Effector memory CD8-positive, alpha-beta T cell (primary cell): Measurements from ENCODE around the gene PSAT1.

Experiments used
- ATAC-seq: fragments of 150-1000 bp; cut with Tn5 transposase; replicated peaks from 2 replicates; pipeline ENCODE4 v1.10.0; 2021; ENCODE audit warnings: mild to moderate bottlenecking, moderate library complexity
- DNase-seq, 3 experiments: peaks; one replicate each; pipeline ENCODE4 v3.0.0; 2021
- H3K27ac Mint-ChIP-seq, 2 donors: one replicate each; pipeline ENCODE4 v1.8.0; 2022; ENCODE audit warnings: mild to moderate bottlenecking in 2 of 2, mixed read lengths in 2 of 2, moderate library complexity in 2 of 2
- H3K27me3 Mint-ChIP-seq, 2 donors: one replicate each; pipeline ENCODE4 v1.8.0; 2022; ENCODE audit warnings: mixed read lengths in 2 of 2
- H3K36me3 Mint-ChIP-seq: one replicate; pipeline ENCODE4 v1.8.0; 2022; ENCODE audit warnings: mild to moderate bottlenecking, moderate library complexity, mixed read lengths; ENCODE audit not compliant: insufficient read depth
- H3K4me1 Mint-ChIP-seq, 2 donors: one replicate each; pipeline ENCODE4 v1.8.0; 2022; ENCODE audit warnings: low read depth in 2 of 2, mixed read lengths in 2 of 2
- H3K4me3 Mint-ChIP-seq, 2 donors: one replicate each; pipeline ENCODE4 v1.8.0; 2022; ENCODE audit warnings: mild to moderate bottlenecking in 2 of 2, mixed read lengths in 2 of 2, moderate library complexity in 2 of 2
- H3K9me3 Mint-ChIP-seq, 2 donors: one replicate each; pipeline ENCODE4 v1.8.0; 2022; ENCODE audit warnings: mixed read lengths in 2 of 2

Gene PSAT1

DNA sequence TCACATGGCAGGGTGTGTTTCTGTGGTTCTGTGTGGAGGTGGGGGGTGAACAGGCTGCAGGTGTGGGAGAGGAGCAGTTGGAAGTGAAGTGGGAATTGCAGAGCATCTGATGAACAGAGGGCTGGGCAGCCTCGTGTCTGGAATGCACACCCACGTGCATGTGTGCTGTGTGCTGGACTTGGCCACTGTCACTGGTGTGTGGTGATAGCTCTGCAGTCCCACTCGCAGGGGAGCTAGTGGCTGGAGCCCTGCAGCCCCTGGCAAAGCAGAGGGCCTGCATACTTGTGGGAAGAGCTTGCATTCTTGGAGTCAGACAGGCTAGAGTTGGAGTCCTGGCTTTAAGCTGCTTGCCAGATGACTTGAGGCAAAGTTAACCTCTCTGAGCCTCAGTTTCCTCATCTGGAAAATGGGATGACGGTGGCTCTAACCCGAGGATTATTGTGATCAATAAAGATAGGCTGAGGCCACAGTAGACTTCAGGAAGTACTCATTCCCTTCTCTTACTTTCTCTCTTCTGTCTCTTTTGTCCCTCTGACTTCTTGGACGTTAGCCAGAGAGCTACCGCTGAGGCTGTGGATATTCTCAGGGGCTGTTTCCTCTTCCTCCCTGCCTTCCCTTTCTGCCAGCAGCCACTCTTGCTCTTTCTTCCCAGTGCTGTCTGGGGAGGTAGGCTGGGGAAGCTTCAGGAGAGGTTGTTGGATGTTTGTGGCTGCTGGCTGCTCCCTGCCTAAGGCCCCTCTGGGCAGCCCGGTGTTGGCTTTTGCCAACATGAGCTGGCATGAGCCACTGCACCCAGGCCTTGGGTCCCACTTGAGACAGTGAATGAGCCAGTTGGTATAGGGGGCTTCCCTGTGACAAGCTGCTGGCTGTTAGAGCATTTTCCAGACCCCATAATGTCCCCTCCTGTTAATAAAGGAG lies 18.3 kb downstream of the PSAT1 start:
- DNase-seq (no peak), ATAC-seq (no peak)
- no peaks in the 10 kb centered on the region for H3K9me3 Mint-ChIP-seq
- H3K27me3 Mint-ChIP-seq, result no peaks in the 10 kb centered on the region
- peak overlapping the region in 1 of 2 donors; percentile 64 for H3K27ac Mint-ChIP-seq
- no peak overlapping the region for H3K4me3 Mint-ChIP-seq
- peaks cover 4% of the 10 kb centered on the region for H3K36me3 Mint-ChIP-seq
- no peaks in the 10 kb centered on the region for H3K4me1 Mint-ChIP-seq

DNA sequence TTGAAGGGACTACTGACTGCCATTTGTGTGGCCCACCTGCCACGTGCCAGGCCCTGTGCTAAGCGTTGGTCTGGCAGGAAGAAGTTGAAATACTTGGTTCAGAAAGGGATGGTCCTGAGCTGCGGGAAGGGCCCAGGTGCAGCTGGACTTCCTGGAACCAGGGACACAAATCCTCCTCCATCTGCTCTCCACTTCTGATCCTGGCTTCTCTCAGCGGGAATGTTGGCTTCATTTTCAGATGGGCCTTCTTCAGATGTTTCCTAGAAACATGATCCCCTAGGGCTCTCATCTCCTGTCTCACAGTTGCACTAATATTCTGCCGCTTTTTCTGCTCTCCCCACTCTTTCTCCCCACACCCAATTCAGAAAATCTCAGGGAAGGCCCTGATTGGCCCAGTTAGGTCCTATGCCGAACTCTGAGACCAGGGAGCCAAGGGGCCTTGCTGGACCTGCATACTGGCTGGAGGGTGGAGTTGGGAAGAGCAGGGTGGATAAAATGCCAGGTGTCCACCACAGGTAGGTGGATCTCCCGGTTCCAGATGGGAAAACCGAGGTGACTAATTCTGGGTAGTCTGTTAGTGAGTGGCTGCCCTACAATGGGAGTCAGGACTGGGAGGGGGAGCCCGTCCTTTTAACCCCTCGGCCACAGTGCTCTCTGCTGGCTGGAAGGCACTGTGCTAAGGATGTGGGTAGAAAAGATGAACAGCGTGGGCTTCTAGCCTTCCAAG lies 19.4 kb downstream of the PSAT1 start:
- Mint-ChIP-seq H3K9me3 (no peaks in the 10 kb centered on the region), H3K27ac (no peak overlapping the region), H3K4me1 (no peaks in the 10 kb centered on the region), H3K4me3 (no peak overlapping the region), H3K36me3 (peaks cover 4% of the 10 kb centered on the region), H3K27me3 (no peaks in the 10 kb centered on the region)
- ATAC-seq (no peak), DNase-seq (no peak)

DNA sequence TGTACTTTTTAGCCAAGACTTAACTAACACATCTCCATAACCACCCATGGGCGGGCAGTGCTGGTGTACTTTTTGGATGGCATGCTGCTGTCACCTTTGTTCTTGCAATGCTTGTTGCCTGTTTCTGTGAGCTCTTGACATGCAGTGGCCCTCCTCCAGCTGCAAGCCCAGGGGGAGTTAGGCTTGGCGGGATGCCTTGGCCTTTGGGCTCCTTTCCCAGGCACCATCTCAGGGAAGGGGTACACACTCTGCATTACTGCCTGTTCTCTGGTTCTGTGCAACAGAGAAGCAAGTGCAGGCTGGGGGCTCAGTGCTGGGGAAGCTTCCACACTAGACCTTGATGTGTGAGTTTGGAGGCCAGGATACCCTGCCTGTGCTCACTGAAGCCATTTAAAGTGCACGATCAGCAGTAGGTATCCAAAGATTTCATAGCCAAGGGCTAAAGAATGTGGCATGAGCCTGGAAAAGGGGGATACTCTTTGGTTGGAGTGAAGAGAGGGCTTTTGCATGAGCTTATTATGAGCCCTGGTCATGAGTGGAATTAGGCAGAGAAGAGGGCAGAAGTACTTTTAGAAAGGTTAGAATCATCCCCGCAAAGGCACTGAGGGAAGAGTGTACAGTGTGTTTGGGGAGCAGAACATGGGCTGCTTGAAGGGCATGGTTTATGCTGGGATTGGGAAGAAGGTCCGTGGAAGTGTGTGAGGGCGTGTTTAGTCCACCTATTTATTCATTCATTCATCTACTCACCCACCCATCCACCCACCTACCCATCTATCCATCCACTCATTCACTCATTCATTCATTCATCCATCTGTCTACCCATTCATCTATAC lies 22.5 kb downstream of the PSAT1 start:
- no peaks in the 10 kb centered on the region for H3K36me3 Mint-ChIP-seq
- no peak overlapping the region for H3K4me3 Mint-ChIP-seq
- no peak for ATAC-seq
- H3K27ac Mint-ChIP-seq, result no peak overlapping the region
- H3K4me1 Mint-ChIP-seq, result no peaks in the 10 kb centered on the region
- H3K27me3 Mint-ChIP-seq, result no peaks in the 10 kb centered on the region
- H3K9me3 Mint-ChIP-seq, result no peaks in the 10 kb centered on the region
- DNase-seq, result no peak

DNA sequence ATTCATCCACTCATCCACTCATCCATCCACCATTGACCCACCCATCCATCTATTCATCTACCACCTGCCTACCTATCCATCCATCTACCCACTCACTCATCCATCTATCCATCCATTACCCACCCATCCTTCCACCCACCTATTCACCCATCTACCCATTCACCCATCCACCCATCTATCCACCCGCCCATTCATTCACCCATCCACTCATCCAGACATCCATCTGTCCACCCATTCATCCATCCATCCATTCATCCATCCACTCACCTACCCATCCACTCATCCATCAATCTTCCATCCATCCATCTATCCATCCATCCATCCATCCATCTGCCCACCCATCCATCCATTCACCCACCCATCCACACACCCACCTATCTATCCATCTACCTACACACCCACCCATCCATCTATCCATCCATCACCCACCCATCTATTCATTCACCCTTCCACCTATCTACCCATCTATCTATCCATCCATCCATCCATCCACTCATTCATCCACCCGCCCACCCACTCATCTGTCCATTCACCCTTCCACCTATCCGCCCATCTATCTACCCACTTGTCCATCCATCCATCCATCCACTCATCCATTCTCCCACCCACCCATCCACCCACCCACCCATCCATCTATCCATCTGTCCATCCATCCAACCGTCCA lies 23.2 kb downstream of the PSAT1 start:
- no peak for ATAC-seq
- no peaks in the 10 kb centered on the region for H3K36me3 Mint-ChIP-seq
- no peak for DNase-seq
- no peak overlapping the region for H3K27ac Mint-ChIP-seq
- H3K9me3 Mint-ChIP-seq, result no peaks in the 10 kb centered on the region
- H3K27me3 Mint-ChIP-seq, result no peaks in the 10 kb centered on the region
- H3K4me1 Mint-ChIP-seq, result no peaks in the 10 kb centered on the region
- H3K4me3 Mint-ChIP-seq, result no peak overlapping the region

DNA sequence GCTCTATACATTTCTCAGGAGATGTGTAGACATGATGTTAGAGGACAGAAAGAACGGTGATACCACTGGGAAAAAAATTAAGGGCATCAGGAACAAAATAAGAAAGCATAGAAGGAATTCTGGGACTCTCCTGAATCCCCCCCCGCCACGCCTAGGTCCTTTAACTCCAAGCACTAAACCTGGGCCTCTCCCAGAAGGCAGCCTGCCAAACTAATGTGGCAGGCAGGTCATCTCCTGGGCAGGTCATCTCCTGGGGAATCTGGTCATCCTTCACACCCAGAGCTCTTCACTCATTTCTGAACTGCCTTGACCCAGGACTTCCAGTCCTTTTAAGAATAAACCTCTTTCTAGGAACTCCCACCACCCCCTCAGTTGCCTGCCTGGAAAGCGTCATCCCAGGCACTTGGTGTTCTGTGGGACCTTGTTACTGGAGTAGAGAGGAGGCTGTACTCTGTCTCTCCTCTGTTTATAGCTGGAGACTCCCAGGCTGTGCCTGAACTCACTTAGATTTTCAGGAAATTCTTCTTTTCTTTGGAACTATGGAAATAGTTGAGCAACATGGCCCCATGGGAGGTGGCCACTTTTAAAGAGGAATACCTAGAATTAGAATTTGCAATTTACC lies 24.1 kb downstream of the PSAT1 start:
- Mint-ChIP-seq H3K4me1 (no peaks in the 10 kb centered on the region), H3K27me3 (no peaks in the 10 kb centered on the region), H3K9me3 (no peaks in the 10 kb centered on the region), H3K36me3 (no peaks in the 10 kb centered on the region), H3K27ac (no peak overlapping the region), H3K4me3 (no peak overlapping the region)
- DNase-seq (no peak), ATAC-seq (no peak)

DNA sequence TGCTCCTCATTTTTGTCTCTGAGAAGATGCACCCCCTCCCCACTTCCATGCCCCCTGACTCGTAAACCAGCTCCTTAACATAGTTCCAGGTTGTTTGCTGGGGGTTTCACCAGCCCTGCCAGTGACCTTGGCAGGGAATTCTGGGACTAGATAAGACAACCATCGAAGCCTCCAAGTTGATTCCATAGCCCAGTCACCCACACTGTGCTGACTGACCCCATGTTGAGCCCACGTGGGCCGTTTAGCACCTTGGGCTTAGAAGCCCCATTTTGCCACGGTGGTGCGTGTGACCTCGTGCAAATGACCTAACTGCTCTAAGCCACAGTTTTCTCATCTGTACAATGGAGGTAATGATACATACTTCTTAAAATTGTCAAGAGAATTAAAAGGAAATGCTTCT lies 24.6 kb downstream of the PSAT1 start:
- Mint-ChIP-seq H3K4me3 (no peak overlapping the region), H3K4me1 (no peaks in the 10 kb centered on the region), H3K27me3 (no peaks in the 10 kb centered on the region), H3K9me3 (no peaks in the 10 kb centered on the region), H3K27ac (no peak overlapping the region), H3K36me3 (no peaks in the 10 kb centered on the region)
- no peak for ATAC-seq
- DNase-seq, result no peak

DNA sequence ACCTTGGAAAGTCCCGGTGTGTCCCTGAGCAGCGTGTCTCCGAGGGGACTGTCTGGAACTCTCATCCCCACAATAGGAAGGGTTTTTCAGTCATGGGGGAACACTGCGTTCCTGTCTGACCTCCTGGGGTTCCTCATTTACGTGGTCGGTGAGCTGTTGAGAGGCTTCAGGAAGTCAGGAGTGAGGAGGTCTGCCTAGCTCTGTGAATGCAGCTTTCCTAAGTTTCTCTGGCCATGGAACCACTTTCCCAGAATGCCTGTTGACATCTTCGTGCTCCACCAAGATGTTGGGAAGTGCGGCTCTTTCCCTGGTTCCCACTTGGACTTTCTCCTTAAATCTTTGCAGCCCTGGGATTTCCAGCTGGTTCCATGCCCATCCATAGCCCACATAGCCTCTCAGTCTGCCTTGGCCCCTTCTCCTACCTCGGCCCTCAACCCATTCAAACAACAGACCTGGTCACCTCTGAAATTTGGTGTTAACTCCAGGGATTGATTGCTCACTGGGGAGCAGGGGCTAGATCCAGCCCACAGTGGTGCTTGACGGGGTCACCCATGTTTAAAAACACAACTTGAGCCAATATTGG lies 27.2 kb downstream of the PSAT1 start:
- DNase-seq, result no peak
- no peak for ATAC-seq
- no peaks in the 10 kb centered on the region for H3K9me3 Mint-ChIP-seq
- no peaks in the 10 kb centered on the region for H3K36me3 Mint-ChIP-seq
- no peaks in the 10 kb centered on the region for H3K27me3 Mint-ChIP-seq
- no peak overlapping the region for H3K27ac Mint-ChIP-seq
- no peaks in the 10 kb centered on the region for H3K4me1 Mint-ChIP-seq
- no peak overlapping the region for H3K4me3 Mint-ChIP-seq

DNA sequence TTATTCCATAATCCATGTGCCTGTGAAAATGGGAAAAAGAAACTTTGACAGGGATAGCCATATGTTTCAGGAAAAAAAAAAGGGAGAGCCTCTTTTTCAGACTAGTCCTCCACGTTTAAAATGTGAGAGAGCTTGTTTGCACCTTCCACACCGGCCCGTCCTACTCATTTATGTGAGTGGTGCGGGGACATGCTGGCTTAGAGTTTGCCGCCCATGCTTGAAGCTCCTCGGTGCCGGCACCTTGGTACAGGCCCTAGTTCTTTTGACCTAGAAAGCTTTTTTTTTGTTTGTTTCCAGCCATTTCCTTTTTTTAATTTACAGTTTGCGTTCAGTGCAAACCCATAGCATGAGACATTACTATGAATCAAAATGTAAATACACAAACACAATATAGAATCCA lies 27.8 kb downstream of the PSAT1 start:
- Mint-ChIP-seq H3K9me3 (no peaks in the 10 kb centered on the region), H3K27ac (no peak overlapping the region), H3K36me3 (no peaks in the 10 kb centered on the region), H3K4me3 (no peak overlapping the region), H3K27me3 (no peaks in the 10 kb centered on the region), H3K4me1 (no peaks in the 10 kb centered on the region)
- ATAC-seq (no peak), DNase-seq (no peak)

DNA sequence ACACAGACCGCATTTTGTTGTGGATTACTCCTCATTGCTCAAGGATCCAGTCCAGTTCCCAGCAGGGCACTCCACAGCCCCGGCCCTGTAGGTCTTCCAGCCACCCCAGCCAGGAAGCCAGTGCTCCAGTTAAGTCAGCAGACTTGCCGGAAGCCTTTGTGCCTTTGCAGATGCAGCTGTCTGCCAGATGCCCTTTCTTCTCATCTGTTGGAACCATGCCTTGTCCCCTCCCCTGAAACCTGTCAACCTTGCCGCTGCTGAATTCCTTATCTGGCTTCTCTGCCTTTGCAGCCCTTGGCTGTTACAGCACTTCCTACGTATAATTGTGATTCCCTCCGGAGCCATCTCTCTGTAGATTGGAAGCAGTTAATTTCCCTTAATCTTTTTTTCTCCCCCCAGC lies 28.4 kb downstream of the PSAT1 start:
- Mint-ChIP-seq H3K4me3 (no peak overlapping the region), H3K27me3 (no peaks in the 10 kb centered on the region), H3K9me3 (no peaks in the 10 kb centered on the region), H3K36me3 (no peaks in the 10 kb centered on the region), H3K4me1 (no peaks in the 10 kb centered on the region), H3K27ac (no peak overlapping the region)
- no peak for DNase-seq
- no peak for ATAC-seq

DNA sequence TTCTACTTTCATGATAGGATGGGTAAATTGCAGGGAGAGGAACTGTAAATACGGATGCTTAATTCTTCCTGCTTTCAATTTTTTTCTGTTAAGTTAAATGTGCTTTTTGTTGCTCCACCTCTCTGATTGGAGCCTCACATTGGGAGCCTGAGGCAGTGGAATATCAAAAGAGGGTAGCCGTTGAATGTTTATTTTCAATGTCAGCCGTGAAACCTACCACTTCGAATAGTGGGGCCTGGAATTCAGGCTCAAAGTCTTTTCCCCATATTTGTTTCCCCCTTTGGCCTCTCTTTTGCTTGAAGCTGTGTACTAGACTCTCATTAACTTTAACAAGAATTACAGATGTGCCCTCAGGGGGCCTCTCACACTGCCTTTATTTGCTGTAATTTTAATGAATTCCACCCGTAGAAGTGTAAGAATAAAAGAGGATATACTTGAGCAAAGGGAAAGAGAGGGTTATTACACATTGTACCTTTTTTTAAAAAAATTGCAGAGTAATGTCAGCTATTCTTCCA lies 29.0 kb downstream of the PSAT1 start:
- no peak for ATAC-seq
- no peak for DNase-seq
- Mint-ChIP-seq H3K27ac (no peak overlapping the region), H3K4me1 (no peaks in the 10 kb centered on the region), H3K27me3 (no peaks in the 10 kb centered on the region), H3K4me3 (no peak overlapping the region), H3K36me3 (no peaks in the 10 kb centered on the region), H3K9me3 (no peaks in the 10 kb centered on the region)

DNA sequence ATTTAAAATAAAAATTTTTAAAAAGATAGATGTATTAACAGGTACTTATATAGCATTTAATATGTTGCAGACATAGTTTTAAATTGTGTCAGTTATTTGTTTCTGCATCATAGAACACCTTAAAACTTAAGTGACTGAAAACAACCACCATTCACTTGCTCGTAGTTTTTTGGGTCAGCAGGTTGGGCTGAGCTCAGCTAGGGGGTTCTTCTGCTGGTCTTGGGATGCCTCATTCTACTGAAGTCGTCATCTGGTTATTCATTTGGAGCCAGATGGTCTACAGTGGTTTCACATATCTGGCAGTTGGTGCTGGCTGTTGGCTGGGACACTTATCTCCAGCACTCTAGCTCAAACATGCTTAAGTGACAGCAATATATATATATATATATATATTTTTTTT lies 29.6 kb downstream of the PSAT1 start:
- Mint-ChIP-seq H3K27me3 (no peaks in the 10 kb centered on the region), H3K4me3 (no peak overlapping the region), H3K36me3 (no peaks in the 10 kb centered on the region), H3K9me3 (no peaks in the 10 kb centered on the region), H3K4me1 (no peaks in the 10 kb centered on the region), H3K27ac (no peak overlapping the region)
- no peak for ATAC-seq
- no peak for DNase-seq

DNA sequence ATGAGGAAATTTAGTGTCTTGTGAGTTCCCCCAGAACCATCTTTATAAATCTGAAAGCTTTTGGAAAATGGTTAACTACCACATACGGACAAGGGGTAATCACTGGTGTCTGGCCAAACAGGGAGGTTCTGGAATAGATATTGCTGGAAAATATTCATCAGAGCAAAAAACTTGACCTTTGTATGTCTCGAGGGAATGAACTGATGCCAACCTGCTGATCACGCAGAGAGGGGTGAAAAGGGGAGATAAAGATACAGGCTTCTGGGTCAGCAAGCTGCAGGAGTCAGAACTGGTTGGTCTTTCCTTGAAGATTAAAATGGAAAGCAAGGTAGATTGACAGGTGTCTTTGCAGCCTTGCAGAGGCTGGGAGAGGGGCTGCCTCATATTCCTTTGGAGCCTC lies 35.5 kb downstream of the PSAT1 start:
- Mint-ChIP-seq H3K36me3 (no peaks in the 10 kb centered on the region), H3K4me1 (no peaks in the 10 kb centered on the region), H3K27ac (no peak overlapping the region), H3K27me3 (peaks cover 11 to 19% of the 10 kb centered on the region in 2 donors), H3K4me3 (no peak overlapping the region), H3K9me3 (peaks cover 2 to 12% of the 10 kb centered on the region in 2 donors)
- ATAC-seq, result no peak
- no peak for DNase-seq
